Body of pancreas (tissue), 4 donors: ENCODE results near the gene ERC2. TPM values are rescaled to one million over a fixed set of nuclear protein-coding genes. Genes with fewer than 3 reads are reported as not detected.
A peak's percentile ranks its signal among the peaks of the same experiment; 100 is the strongest.

Source experiments
- ATAC-seq: fragments of 150-250 bp; one replicate; pipeline ENCODE4 v1.9.1; 2016
- DNase-seq, 4 donors: peaks; one replicate each; pipeline ENCODE4 v3.0.0-alpha.2; 2019
- H3K27ac ChIP-seq, 4 donors: fragments of 200-600 bp; sonication (generic); 1 replicate in 3 of 4; 2 replicates in 1 of 4; pipeline versions ENCODE4 v1.5.1 to v1.6.1; 2016 to 2019; ENCODE audit warnings: mild to moderate bottlenecking in 1 of 4, mixed read lengths in 1 of 4, moderate library complexity in 1 of 4
- H3K27me3 ChIP-seq, 2 donors: fragments of 200-600 bp; sonication (generic); one replicate each; pipeline ENCODE4 v1.6.0; 2016; ENCODE audit warnings: mild to moderate bottlenecking in 1 of 2
- H3K36me3 ChIP-seq, 2 donors: fragments of 200-600 bp; sonication (generic); replicated peaks in 1 of 2; 2 replicates each; pipeline ENCODE4 v1.5.1; 2016; ENCODE audit warnings: low read depth in 2 of 2; ENCODE audit not compliant: insufficient read depth in 1 of 2
- H3K4me1 ChIP-seq: fragments of 200-600 bp; sonication (generic); one replicate; pipeline ENCODE4 v1.6.0; 2016
- H3K4me3 ChIP-seq, 2 donors: fragments of 200-600 bp; sonication (generic); 1 replicate in 1 of 2; 2 replicates in 1 of 2; pipeline ENCODE4 v1.5.1; 2016 to 2019
- H3K9me3 ChIP-seq, 3 donors: fragments of 200-600 bp; sonication (generic); 1 replicate in 2 of 3; 2 replicates in 1 of 3; pipeline ENCODE4 v1.5.1; 2016
- CTCF ChIP-seq, 7 experiments: fragments of 450-650 bp in 4 of 7; fragments of 200-600 bp in 3 of 7; sonication (generic) in 3 of 7; IDR thresholded peaks; one replicate each; pipeline ENCODE4 v1.5.1; 2016 to 2019; ENCODE audit warnings: antibody characterized with exemption in 7 of 7
- POLR2A ChIP-seq, 3 donors: fragments of 450-650 bp; IDR thresholded peaks; one replicate each; pipeline ENCODE4 v1.6.1; 2016; ENCODE audit warnings: antibody characterized with exemption in 3 of 3, mild to moderate bottlenecking in 2 of 3
- WGBS, 2 donors: methylation state at CpG; one replicate each; pipeline ENCODE4 v1.1.5; 2017; 5-methylcytosine and 5-hydroxymethylcytosine counted together
- intact Hi-C: fragments of 100-400 bp; cut with DNase I; formaldehyde crosslinking; loops from one replicate; pipeline ENCODE4 v1.15.1; 2023
- total RNA-seq, 2 donors: library from RNA; depleted of rRNA; stranded (reverse); fragments of >200 nt; gene quantifications; one replicate each; pipeline ENCODE4 v1.1.0, GENCODE V29; 2016

Gene ERC2
- total RNA-seq, 2 donors from 2014 or later: 4.0 to 4.7 TPM

GRCh38 chr3:56443372-56443771, 24.9 kb downstream of the ERC2 start:
- Histone ChIP-seq H3K27ac (no peak overlapping the region), H3K27me3 (no peaks in the 10 kb centered on the region), H3K4me1 (no peaks in the 10 kb centered on the region), H3K9me3 (no peaks in the 10 kb centered on the region), H3K4me3 (no peak overlapping the region), H3K36me3 (no peaks in the 10 kb centered on the region)
- TF ChIP-seq POLR2A (IDR thresholded peaks at IDR 0.05) (no peak), CTCF (IDR thresholded peaks at IDR 0.05) (no peak)
- DNase-seq: no peak
- 95 to 99% methylated on average over 3 of the region's 3 CpGs for WGBS, 2 donors
- ATAC-seq: no peak
- intact Hi-C loops: no loop called here

GRCh38 chr3:56428667-56429066, 39.6 kb downstream of the ERC2 start:
- WGBS, 2 donors: 19 to 32% methylated on average over 6 of the region's 6 CpGs
- intact Hi-C loops: no loop called here

GRCh38 chr3:56424885-56425284, 43.4 kb downstream of the ERC2 start:
- no peak for ATAC-seq
- Histone ChIP-seq H3K27me3 (no peaks in the 10 kb centered on the region), H3K4me1 (peaks cover 21% of the 10 kb centered on the region), H3K9me3 (no peaks in the 10 kb centered on the region), H3K27ac (no peak overlapping the region), H3K36me3 (no peaks in the 10 kb centered on the region), H3K4me3 (no peak overlapping the region)
- DNase-seq: no peak
- no peak for TF ChIP-seq POLR2A (IDR thresholded peaks at IDR 0.05)
- TF ChIP-seq CTCF (IDR thresholded peaks at IDR 0.05): no peak
- WGBS, 2 donors: 88 to 95% methylated on average over 3 of the region's 3 CpGs
- intact Hi-C loops: no loop called here

More at GRCh38 chr3:56428667-56429066, 39.6 kb downstream of the ERC2 start:
- peaks cover 23% of the 10 kb centered on the region for H3K4me1 ChIP-seq
- TF ChIP-seq CTCF (IDR thresholded peaks at IDR 0.05) (peak in 1 of 7 experiments; percentile 7), POLR2A (IDR thresholded peaks at IDR 0.05) (no peak)
- H3K27me3 ChIP-seq: no peaks in the 10 kb centered on the region
- no peaks in the 10 kb centered on the region for H3K36me3 ChIP-seq
- DNase-seq (peak; percentile 33 to 73 (median 60)), ATAC-seq (peak; percentile 98)
- no peak overlapping the region for H3K4me3 ChIP-seq
- no peaks in the 10 kb centered on the region for H3K9me3 ChIP-seq
- peak overlapping the region in 3 of 4 donors; percentile 45 to 75 (median 54) for H3K27ac ChIP-seq

GRCh38 chr3:56424336-56424735, 43.9 kb downstream of the ERC2 start:
- H3K27me3 ChIP-seq: no peaks in the 10 kb centered on the region
- ATAC-seq: no peak
- no peaks in the 10 kb centered on the region for H3K36me3 ChIP-seq
- H3K4me3 ChIP-seq: no peak overlapping the region
- intact Hi-C loops: no loop called here
- H3K9me3 ChIP-seq: no peaks in the 10 kb centered on the region
- TF ChIP-seq CTCF (IDR thresholded peaks at IDR 0.05) (no peak), POLR2A (IDR thresholded peaks at IDR 0.05) (no peak)
- H3K27ac ChIP-seq: no peak overlapping the region
- 18 to 22% methylated on average over 1 of the region's 1 CpG for WGBS, 2 donors
- DNase-seq: no peak
- H3K4me1 ChIP-seq: peaks cover 18% of the 10 kb centered on the region

- H3K4me1 ChIP-seq: peaks cover 13% of the 10 kb centered on the region
- intact Hi-C loops: no loop called here
- TF ChIP-seq CTCF (IDR thresholded peaks at IDR 0.05) (no peak), POLR2A (IDR thresholded peaks at IDR 0.05) (no peak)
- H3K27me3 ChIP-seq: no peaks in the 10 kb centered on the region
- no peaks in the 10 kb centered on the region for H3K9me3 ChIP-seq
- H3K36me3 ChIP-seq: no peaks in the 10 kb centered on the region
- DNase-seq (peak in 1 of 4 donors; percentile 8), ATAC-seq (no peak)
- no peak overlapping the region for H3K27ac ChIP-seq
- 41% methylated on average over 5 of the region's 5 CpGs for WGBS, 2 donors
- H3K4me3 ChIP-seq: no peak overlapping the region
These were observed 44.6 kb downstream of the ERC2 start for GRCh38 chr3:56423661-56424099.
